IPS-11a (cell line): ENCODE data around the gene AVEN.
"Not testable (repeated sequence)": the region's sequence is repeated elsewhere in the genome, so short reads cannot be mapped to it uniquely, and the experiment has no call there.

Experiments
- H3K4me3 ChIP-seq: one replicate; pipeline ENCODE4 v1.5.1; 2013; ENCODE audit warnings: low read depth, low read length, control low read depth

AVEN gene, protein sequence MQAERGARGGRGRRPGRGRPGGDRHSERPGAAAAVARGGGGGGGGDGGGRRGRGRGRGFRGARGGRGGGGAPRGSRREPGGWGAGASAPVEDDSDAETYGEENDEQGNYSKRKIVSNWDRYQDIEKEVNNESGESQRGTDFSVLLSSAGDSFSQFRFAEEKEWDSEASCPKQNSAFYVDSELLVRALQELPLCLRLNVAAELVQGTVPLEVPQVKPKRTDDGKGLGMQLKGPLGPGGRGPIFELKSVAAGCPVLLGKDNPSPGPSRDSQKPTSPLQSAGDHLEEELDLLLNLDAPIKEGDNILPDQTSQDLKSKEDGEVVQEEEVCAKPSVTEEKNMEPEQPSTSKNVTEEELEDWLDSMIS

DNA sequence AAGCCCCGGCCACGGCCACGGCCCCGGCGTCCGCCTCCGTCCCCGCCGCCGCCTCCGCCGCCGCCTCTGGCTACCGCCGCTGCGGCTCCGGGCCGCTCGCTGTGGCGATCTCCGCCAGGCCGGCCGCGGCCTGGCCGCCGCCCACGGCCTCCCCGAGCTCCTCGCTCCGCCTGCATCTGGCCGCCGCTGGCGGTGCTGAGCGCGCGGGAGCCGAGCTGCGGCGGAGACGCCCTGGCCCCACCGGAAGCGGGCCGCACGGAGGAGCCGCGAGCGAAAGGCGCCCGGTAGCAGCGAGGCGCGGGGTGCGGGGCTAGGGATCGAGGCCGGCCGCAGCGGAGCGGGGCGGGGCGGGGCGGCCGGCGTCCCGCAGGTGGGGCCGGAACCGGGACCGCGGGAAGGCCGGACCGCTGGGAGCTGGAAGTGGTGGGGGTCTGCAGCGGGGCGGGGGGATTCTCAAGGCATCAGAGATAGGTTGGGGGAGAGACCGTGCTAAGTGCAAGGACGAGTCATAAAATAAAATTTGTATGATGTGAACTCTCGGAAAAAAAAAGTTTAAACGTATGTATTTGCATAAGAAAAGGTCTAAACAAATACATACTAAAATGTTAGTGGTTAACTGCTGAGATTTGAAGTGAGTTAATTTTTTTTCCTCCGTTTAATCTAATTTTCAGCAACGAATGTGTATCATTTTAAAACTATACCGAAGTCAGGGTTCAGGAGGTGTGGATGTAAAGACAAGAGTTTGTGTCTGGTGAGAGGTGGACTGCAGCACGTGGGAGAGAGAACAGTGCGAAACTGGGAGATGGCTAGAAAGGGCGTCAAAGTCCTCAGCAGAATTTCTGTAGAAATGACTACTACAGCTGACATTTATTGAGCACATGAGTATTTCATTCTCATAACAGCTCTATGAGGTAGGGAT lies at the start of gene AVEN:
TSS of gene AVEN (minus strand) at position 334 of the 919 bp plus-strand sequence. CDS start at position 176, 158 bp downstream.
- H3K4me3 ChIP-seq = peak within 1 kb of the TSS; percentile 74

DNA sequence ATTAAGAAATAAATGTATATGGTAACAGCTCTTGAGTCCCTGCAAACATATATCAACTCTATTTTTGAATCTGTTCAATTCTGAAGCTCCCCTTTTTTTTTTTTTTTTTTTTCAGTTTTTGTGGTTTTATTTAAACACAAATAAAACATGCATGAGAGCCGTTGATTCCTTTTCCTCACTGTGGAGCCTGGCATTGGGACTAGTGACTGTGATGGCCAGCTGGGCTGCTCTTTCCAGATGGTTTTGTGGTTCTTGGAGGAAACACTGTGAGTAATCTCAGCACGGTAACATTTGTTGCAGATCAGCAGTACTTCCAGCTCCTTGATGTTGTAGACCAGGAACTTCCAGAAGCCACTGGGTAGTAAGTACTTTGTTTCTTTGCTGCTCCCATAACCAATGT lies 46.7 kb upstream of the AVEN start:
- H3K4me3 ChIP-seq = no peak overlapping the region

DNA sequence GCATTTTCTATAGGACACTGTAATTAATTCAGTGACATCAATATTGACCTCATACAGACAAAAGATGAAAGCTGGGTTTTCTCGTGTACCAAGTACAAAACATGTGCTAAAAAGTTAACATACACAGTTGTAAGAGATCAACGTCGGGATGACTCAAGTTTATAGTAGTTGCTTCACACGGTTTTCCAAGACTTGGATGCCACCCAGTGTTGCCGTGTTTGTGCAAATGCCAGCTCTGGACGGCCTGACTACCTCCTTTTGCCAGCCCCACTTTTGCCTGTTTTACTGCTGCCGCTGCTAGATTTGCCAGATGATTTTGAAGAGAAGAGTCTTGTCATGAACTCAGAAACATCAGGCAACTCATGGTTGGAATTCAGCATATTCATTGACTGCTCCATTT lies 45.1 kb upstream of the AVEN start:
- H3K4me3 ChIP-seq = no peak overlapping the region

DNA sequence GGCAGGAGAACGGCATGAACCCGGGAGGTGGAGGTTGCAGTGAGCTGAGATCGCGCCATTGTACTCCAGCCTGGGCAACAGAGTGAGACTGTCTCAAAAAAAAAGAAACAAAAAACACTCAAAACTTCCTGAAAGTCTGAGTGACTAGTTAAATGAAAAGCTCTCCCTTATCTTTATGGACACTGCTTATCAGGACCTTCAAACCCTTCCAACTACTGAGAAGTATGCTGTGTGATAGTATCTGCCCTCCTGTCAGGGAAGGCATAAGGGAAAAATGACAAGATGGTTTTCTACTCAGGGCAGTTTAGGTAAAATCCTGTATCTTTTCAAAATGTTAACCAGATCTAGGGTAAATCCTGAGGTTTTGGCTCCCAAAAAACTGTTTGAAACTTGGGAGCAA lies 40.9 kb upstream of the AVEN start:
- H3K4me3 ChIP-seq = no peak overlapping the region

DNA sequence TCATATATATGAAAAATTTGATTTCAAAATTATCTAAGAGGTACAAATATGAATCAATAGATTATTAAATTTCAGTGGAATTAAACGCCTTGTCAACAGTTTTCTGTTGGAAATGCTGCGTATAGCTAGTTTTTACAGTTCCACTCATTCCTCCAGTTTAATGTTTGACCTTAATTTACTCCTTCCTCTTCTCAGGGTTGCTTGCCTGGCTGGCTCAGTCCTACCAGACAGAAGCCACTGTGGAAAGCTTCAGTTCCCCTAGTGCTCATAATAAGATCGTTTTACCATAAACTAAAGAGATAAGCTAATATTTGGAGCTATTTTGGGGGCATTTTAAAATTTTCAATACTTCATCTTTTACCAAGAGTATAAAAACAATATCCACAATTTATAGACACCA lies 39.9 kb upstream of the AVEN start:
- H3K4me3 ChIP-seq = no peak overlapping the region

DNA sequence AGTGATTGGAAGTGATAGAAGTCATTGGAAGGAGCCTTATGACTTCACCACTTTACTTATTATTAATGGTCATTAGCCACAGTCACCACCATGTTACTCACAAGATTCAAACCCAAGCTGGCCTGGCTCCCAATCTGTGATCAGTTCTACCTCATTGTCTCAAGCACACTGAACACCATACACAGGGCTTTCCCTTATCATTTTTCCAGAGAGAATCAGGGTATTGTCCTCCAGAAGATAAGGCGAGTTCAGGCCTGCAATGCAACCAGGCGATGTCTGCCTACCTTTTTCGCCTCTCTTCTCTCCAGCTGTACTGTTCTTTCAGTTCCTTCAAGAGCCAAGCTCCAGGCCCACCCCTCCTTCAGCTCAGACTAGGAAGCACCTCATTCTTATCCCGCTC lies 37.8 kb upstream of the AVEN start:
- no peak overlapping the region for H3K4me3 ChIP-seq

DNA sequence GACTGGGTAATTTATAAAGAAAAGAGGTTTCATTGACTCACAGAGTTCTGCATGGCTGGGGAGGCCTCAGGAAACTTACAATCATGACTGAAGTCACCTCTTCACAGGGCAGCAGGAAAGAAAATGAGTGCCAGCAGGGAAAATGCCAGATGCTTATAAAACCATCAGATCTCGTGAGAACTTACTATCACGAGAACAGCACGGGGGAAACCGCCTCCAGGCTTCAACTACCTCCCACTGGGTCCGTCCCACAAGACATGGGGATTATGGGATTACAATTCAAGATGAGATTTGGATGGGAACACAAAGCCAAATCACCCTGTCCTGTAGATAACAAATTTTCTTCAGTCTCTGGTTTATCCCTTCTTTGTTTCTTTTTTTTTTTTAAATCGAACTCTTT lies 31.0 kb upstream of the AVEN start:
- no peak overlapping the region for H3K4me3 ChIP-seq

DNA sequence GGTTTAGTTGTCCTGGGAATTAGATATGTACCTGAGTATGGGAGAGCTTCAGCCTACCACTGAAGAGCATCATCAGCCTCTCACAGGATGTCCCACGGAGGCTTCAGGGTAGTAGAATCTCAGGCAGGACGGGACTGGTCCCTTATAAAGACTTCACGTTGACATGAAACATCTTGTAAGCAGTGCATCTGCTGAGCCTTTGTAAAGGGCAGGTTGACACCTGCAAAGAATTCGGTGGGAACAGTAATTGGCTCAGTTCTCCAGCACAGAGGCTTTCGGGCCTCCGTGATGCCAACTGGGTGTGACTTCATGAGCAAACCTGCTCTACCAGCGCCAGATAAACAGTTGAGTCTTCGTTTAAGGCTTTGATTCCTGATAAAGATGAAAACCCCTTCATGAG lies 26.9 kb upstream of the AVEN start:
- no peak overlapping the region for H3K4me3 ChIP-seq

DNA sequence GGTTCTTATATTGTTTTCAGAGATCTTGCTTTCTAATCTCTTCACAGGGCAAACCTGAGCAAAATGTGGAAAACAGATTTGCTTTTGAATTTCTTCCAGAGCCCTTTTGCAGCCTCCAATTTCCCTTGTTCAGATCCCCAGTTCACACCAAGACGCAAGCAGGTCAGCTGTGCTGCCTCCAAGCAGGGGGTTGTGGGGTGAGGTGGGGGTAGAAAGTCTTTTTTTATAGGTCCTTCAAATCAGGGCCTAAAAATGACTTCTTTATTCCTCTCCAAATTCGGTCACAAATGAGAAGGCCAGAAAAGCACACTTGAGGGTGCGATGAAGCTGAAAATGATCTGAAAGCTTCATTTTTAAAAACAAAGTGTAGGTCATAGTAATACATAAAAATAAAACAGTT lies 26.3 kb upstream of the AVEN start:
- no peak overlapping the region for H3K4me3 ChIP-seq

DNA sequence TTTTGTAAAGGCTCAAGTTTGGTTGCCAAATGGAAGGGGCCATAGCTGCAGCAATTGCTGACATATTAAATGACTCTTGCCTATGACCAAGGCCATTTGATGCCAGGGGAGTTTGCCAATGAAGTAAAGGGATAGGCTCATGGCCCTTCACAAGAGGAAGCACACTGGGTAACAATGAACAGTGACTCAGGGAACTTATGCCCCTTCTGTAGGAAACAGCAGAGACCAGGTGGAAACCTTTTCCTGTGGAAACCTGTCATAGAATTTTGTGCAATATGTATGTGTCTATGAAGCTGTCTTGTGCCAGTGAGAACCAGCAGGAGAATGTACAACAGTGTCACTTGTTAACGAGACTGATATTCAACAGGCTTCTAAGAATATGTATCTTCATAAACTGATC lies 25.4 kb upstream of the AVEN start:
- H3K4me3 ChIP-seq = no peak overlapping the region

DNA sequence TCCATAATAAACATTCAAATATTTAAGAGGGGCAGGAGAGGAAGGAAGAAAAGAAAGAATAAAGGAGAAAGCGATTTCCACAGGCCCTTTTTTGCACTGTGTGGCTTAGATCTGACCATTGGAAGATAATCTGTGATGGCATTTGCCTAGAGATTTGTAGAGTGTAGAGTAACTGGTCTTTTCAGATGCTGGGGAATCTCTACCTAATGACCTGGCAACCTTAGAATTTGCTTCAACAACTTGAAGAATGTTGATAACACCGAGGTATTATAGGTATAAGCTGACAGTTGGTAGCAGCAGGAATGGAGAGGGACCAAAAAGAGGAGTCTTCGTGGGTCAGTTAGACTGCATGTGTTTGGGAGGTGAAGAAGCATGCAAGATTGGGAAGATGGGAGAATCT lies 20.9 kb upstream of the AVEN start:
- H3K4me3 ChIP-seq = no peak overlapping the region

DNA sequence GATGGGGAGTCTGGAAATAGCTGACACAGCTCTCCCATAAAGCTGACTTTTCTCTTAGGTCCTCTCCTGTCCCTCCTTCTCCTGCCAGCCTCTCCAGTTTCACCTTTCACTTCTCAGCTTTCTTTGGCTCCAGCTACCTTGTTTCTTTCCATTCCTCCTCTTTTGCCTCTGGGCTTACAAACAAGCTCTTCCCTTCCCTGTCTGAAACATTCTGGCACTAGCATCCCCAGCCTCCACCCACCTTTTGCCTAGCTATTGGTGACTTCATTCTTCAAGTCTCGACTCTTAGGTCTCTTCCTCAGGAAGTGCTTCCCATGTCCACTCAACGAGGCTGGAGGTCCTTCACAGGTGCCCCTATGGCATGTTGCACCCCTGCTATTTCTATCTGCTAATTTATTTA lies 20.5 kb upstream of the AVEN start:
- H3K4me3 ChIP-seq = no peak overlapping the region

DNA sequence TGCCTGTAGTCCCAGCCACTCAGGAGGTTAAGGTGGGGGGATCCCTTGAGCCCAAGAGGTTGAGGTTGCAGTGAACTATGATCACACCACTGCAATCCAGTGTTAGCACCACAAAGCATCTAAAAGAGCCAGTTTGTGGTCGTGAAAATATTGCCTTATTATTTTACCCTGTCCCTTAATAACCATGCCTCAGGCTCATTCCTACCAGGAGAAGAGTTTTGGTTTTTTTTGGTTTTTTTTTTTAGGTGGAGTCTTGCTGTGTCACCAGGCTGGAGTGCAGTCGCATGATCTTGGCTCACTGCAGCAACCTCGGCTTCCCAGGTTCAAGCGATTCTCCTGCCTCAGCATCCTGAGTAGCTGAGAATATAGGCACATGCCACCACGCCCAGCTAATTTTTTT lies 17.9 kb upstream of the AVEN start:
- H3K4me3 ChIP-seq = no peak overlapping the region

DNA sequence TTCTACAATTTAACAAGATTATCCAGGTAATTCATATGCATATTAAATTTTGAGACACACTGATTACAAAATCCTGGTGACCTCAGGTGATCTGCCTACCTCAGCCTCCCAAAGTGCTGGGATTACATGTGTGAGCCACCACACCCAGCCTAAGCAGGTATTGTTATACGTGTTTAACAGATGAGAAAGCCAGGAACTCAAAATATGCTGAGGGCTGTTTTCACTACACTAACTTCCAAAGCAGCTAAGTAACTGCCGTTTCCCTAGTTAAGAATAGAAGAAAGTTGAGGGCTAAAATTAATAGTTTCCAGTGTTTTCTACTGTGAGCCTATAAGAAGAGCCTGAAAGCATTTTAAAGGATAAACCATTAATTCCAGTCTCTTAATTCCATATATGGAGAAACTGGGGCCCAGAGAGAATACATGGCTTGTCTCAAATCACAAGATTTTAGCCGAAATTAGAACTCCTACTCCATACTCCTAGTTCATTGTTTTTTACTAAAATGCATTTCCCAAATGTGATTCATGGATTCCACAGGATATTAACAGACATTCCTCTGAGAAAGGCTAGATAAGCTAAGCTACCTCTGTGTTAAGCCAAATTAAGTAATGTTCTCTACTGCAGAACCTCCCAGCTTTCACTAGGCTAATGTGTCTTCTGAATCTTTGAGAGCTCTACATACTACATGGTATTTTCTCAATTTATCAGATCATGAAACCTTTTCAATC lies 17.0 kb upstream of the AVEN start:
- H3K4me3 ChIP-seq = no peak overlapping the region

DNA sequence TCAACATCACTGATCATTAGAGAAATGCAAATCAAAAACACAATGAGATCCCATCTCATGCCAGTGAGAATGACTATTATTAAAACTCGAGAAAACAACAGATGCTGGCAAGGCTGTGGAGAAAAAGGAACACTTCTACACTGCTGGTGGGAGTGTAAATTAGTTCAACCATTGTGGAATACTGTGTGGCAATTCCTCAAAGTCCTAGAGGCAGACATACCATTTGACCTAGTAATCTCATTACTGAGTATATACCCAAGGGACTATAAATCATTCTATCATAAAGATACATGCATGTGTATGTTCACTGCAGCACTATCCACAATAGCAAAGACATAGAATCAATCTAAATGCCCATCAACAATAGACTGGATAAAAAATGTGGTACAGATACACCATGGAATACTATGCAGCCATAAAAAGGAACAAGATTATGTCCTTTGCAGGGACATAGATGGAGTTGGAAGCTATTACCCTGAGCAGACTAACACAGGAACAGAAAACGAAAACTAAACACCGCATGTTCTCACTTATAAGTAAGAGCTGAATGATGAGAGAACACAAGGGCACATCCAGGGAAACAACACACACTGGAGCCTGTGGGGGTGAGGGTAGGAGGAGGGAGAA lies 15.2 kb upstream of the AVEN start:
- no peak overlapping the region for H3K4me3 ChIP-seq

DNA sequence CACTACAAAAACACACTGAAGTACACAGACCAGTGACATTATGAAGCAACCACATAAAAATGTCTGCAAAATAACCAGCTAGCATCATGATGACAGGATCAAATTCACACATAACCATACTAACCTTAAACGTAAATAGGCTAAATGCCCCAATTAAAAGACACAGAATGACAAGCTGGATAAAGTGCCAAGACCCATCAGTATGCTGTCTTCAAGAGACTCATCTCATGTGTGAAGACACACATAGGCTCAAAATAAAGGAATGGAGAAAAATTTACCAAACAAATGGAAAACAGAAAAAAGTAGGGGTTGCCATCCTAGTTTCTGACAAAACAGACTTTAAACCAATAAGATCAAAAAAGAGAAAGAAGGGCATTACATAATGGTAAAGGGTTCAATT lies 11.4 kb upstream of the AVEN start:
- H3K4me3 ChIP-seq = not testable (repeated sequence)

DNA sequence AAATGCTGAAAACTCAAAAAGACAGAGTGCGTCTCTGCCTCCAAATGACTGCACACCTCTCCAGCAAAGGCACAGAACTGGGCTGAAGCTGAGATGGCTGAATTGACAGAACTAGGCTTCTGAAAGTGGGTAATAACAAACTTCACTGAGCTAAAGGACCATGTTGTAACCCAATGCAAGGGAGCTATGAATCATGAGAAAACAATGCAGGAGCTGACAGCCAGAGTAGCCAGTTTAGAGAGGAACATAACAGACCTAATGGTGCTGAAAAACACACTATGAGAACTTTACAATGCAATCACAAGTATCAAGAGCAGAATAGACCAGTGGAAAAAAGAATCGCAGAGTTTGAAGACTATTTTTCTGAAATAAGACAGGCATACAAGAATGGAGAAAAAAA lies 10.1 kb upstream of the AVEN start:
- H3K4me3 ChIP-seq = no peak overlapping the region

DNA sequence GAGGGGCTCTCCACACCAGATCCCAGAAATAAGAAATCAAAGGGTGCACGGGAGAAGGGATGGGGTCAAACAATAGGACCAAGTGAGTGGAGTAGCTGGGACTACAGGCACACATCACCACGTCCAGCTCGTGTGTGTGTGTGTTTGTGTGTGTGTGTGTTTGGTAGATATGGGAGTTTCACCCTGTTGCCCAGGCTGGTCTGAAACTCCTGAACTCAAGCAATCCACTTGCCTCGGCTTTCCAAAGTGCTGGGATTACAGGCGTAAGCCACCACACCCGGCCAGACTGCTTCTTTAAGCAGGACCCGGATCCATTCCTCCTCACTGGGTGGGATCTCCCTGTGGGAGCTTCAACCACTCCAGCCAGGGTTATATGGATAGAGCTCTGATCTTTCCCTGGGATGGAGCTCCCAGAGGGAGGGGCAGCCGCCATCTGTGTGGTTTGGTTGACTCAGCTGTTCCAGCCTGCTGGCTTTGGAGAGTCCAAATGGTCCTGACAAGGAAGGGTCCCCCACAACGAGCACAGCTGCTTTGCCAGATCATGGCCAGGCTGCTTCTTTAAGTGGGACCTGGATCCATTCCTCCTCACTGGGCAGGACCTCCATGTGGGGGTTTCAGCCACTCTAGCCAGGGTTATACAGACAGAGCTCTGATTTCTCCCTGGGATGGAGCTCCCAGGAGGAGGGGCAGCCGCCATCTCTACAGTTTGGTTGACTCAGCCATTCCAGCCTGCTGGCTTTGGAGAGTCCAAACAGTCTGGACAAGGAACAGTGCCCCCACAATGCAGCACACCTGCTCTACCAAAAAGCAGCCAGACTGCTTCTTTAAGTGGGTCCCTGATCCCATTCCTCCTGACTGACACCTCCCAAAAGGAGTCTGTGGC lies 9.1 kb upstream of the AVEN start:
- H3K4me3 ChIP-seq = no peak overlapping the region

DNA sequence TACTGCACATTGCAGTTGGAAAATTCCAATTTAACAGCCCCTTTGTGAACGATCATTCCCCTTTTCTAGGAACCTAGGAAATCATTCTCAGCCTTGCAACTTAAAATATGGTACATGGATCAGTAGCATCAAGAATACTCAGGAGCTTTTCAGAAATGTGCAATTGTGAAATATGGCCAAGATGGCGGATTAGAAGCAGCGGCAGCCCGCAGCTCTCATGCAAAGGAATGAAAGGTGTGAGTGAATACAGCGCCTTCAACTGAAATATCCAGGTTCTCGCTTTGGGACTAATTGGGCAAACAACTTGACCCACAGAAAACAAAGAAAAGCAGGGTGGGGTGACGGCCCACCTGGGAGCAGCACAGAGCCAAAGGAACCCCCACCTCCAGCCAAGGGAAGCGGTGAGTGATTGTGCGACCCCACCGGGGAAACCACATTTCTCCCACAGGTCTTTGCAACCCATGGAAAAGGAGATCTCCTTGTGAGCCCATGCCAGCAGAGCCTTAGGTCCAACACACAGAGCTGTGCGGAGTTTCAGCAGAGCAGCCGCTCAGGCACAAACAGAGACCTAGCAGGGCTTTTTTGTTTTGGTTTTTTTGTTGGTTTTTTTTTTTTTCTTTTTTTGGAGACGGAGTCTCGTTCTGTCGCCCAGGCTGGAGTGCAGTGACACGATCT lies 7.6 kb upstream of the AVEN start:
- H3K4me3 ChIP-seq = no peak overlapping the region

DNA sequence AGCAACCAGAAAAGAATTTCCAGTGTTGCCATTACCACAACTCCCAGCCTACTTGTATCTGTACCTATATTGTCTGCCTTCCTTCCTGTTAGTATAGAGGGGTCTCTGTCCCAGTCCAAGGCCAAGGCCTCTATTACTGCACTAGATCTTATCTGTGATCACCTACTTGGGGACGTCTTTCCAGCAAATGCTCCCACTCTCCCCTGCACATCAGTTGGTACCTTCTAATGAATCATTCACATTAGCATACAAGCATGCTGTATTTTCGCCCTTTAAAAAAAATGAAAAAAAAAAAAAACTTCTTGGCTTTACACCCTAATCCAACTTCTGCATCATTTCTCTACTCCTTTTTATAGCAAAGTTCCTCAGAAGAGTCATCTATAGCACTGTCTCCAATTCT lies 4.8 kb upstream of the AVEN start:
- H3K4me3 ChIP-seq = no peak overlapping the region
